ENCODE data around the gene MICALL1.

Gene MICALL1

DNA sequence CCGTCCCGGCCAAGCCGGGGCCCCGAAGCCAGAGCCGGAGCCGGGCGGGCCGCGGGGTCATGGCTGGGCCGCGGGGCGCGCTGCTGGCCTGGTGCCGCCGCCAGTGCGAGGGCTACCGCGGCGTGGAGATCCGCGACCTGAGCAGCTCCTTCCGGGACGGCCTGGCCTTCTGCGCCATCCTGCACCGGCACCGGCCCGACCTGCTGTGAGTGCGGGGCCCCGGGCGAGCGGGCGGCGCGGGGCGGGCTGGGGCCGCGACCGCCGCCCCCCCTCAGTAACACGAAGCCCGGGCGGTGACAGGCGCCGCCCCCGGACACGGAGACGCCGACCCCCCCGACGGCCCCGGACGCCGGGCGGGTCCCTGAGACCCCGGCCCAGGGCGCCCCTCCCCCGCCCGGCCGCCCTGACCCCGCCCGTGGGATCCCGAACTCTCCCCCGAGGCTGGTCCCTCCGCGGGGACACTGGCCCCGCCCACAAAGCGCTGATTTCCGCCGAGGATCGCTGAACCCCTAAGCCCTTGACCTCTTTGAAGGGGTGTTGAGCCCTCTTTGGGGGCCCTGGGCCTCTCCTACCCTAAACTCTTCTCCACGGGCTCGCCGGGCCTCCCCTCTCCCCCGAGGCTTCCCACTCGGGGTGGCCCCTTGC is 389 bp downstream of the MICALL1 start:
- no peak for DNase-seq

GRCh38 chr22:37907036-37907954 is 1.2 kb downstream of the MICALL1 start:
- no peak for DNase-seq

- DNase-seq: no peak
Measured at GRCh38 chr22:37909766-37910165, 3.7 kb downstream of the MICALL1 start.

- no peak for DNase-seq
Measured at GRCh38 chr22:37910890-37911672, 5.0 kb downstream of the MICALL1 start.

DNA sequence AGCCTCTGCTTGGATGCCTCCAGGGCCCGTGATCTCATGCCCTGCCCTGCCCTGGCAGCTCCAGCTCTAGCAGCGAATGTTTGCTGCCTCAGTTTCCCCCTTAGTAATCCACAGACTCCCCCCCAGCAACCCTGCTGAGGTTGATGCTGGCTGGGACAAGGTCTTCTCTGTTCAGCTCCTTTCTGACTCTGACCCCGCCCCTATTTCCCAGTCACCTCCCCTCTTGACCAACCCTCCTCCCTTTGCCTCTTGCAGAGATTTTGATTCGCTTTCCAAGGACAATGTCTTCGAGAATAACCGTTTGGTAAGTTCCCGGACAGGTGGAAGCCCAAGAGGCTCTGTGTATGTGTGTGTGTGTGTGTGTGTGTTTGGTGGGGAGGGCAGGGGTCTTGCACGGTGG is 5.6 kb downstream of the MICALL1 start:
- DNase-seq: no peak

GRCh38 chr22:37912171-37912570 is 6.1 kb downstream of the MICALL1 start:
- no peak for DNase-seq

DNA sequence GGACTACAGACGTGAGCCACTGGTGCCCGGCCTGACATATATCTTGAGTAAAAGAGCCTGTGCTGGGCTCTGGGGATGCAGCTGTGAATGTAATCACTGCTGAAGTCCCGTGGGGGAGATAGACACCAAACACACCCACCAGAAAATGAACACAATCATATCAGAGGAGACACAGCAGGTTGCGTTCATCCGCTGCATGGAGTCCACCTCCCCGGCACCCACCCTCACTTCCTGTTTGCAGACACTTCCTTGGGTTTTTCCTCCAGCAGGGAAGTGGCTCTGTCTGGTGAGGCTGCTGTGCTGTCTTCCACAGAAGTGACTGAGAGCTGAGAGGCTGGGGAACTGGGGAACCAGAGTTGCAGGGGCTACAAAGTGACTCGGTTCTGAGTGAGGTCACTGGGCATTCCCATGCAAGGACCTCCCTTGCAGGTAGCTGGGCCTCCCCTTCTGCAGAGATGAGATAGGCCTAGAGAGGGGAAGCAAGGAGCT is 7.2 kb downstream of the MICALL1 start:
- no peak for DNase-seq

GRCh38 chr22:37916311-37916710 is 10.2 kb downstream of the MICALL1 start:
- no peak for DNase-seq

DNA sequence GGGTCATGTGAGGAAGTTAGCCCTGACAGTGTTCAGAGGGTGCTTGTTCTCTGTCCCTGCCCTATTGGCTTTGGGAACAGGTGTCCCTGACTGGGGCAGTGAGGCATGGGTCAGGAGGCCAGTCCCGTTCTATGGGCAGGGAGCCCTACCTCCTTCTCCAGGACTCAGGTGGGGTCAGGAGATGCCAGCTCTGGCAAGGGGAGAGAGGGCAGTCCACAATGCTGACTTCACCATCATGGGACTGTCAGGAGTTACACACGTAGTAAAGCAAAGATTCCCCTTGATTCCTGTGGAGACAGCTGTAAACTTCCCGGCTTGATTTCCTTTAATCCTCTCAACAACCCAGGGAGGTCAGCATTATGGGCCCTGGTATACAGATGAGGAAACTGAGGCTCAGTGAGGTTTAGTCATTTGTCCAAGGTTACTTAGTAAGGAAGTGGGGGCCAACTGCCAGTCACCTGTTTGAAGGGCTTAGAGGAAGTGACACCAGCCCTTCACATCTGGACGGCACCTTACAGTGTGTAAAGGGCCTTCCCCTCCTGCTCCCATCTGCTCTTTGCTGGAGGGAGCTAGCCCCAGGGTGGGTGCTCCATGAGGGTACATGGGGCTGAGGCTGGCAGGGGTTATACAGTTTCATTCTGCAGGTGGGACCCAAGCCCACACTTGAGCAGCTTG is 11.9 kb downstream of the MICALL1 start:
- DNase-seq: no peak

- DNase-seq: no peak
Measured at GRCh38 chr22:37918580-37919270, 12.6 kb downstream of the MICALL1 start.

DNA sequence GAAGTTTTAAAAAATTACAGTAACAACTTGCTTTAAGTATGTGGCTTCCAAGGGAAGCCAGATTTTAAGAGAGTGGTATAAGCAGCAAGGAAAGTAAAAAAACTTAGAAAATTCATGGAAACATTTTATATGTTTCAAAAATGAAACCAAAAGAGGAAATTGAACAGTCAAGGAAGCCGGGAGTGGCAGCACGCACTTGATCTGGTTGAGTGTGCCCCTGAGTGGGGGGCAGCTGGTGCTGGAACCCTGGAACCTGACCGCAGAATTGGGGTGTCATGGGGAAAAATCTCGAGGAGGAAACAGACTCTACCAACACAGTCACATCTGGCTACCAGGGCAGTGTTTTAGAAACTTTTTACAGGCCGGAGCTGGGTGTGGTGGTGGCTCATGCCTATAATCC is 14.0 kb downstream of the MICALL1 start:
- DNase-seq: no peak

DNA sequence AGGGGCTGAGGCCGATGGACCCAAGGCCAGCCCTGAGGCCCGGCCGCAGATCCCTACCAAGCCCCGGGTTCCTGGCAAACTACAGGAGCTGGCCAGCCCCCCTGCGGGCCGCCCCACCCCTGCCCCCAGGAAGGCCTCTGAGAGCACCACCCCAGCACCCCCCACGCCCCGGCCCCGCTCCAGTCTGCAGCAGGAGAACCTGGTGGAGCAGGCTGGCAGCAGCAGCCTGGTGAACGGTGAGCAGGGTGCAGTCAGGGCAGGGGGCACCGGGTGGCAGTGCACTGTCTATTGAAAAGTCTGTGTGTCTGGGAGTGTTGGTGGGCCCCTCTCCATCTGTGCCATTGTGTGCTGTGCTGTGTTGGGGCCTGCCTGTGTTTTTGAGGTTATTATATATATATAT is 16.1 kb downstream of the MICALL1 start:
- no peak for DNase-seq

DNA sequence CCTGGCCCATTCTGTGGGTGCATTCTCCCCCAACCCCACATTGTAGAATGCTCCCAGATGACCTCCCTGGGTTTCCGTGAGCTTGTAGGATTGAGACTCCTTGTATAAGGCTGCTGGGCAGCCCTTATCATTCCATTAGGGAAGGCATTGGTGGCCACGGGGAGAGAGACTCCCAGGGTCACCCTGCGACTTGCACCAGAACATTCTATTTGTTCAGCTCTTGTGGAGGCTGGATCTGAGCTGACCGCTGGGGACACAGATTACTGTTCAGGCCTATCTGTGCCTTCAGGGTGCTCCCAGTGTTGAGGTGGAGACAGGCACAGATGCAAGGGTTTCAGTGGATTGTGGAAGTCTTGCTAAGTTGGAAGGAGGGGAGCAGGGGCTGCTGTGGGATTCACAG is 17.8 kb downstream of the MICALL1 start:
- no peak for DNase-seq

DNA sequence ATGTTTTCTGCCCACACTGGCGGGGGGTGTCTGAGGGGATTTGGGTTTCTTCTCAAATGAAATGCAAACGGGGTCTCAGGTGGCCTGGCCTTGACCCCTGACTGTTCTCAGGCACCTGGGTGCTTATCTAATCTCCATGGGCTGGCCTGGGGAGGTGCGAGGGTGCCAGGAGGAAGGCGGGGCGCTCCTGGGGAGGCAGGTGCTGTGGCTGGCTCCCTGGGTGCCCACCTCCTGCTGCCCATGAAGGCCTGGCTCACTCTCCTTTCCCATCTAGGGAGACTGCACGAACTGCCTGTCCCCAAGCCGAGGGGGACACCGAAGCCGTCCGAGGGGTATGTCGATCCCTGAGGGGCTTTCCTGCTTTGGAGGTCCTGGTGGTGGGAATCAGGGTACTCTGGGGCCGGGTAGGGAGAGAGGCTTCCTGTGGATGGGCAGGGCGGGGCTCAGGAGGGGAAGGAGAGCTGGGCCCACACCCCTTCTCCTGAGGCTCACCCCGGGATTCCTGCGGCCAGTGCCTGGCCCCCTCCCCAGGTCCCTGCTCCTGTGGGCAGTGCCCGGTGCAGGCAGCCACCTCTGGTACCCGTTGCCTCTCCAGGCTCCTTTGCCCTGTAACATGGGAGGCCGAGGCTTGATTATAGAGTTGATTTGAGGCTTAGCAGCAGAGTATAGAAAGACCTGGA is 18.4 kb downstream of the MICALL1 start:
- DNase-seq: no peak

DNA sequence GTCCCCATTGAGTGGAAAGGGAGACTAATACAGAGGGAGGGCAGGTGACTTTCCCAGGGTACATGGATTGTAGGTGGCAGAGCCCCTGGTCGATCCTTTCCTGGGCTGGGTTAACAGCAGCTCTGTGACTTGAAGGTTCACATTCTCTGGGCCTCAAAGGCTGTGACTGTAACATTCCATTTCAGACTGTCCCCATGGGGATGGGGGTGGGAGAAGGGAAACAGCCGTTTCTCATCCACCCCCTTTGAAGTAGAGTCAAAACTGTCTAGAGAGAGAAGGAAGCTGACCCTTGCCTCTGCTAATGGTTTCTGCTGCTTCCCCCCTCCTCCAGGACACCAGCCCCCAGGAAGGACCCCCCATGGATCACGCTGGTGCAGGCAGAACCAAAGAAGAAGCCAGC is 19.2 kb downstream of the MICALL1 start:
- DNase-seq: no peak

GRCh38 chr22:37925767-37926166 is 19.7 kb downstream of the MICALL1 start:
- DNase-seq: no peak

GRCh38 chr22:37926358-37926757 is 20.3 kb downstream of the MICALL1 start:
- no peak for DNase-seq

DNA sequence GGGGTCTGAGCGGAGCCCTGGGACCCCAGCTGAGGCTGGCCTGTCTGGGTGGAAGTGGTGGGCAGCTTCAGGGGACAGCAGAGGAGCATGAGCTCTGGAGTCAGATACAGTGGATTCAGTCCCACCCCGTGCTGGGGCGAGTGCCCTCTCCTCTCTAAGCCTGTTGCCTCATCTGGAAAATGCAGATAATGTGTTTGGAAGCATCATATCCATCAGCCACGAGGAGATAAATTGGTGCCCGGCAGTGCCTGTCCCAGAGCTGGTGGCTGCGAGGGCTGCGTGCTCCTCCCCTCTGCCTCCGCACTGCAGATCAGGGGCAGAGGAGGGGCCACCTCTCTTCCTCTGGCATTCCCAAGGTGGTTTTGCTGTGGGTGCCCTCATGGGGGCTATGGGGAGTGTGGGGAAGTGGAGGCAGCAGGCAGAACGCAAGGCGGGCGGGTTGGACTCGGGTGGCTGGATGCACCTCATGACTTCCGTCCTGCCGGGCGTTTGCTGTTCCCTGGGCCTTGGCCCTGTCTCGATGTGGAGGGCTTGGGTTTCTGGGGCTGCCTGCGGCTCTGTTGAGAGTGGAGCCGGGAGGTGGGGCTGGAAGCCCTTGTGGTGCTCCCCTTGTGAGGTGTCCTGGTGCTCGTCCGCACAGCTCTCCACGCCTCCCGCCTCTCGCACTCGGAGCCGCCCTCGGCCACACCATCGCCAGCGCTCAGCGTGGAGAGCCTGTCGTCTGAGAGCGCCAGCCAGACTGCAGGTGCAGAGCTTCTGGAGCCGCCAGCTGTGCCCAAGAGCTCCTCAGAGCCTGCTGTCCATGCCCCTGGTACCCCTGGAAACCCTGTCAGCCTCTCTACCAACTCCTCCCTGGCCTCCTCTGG is 20.9 kb downstream of the MICALL1 start:
- no peak for DNase-seq

- DNase-seq: no peak
Measured at GRCh38 chr22:37927637-37927936, 21.5 kb downstream of the MICALL1 start.

- no peak for DNase-seq
Measured at GRCh38 chr22:37929390-37929789, 23.3 kb downstream of the MICALL1 start.

Measured in NCI-H2029 (cell line).